ENCODE measurements around the gene SH3TC2.

GRCh38 chr5:149011084-149011483, 51.8 kb downstream of the SH3TC2 start:
- TF ChIP-seq, protein P1, sequence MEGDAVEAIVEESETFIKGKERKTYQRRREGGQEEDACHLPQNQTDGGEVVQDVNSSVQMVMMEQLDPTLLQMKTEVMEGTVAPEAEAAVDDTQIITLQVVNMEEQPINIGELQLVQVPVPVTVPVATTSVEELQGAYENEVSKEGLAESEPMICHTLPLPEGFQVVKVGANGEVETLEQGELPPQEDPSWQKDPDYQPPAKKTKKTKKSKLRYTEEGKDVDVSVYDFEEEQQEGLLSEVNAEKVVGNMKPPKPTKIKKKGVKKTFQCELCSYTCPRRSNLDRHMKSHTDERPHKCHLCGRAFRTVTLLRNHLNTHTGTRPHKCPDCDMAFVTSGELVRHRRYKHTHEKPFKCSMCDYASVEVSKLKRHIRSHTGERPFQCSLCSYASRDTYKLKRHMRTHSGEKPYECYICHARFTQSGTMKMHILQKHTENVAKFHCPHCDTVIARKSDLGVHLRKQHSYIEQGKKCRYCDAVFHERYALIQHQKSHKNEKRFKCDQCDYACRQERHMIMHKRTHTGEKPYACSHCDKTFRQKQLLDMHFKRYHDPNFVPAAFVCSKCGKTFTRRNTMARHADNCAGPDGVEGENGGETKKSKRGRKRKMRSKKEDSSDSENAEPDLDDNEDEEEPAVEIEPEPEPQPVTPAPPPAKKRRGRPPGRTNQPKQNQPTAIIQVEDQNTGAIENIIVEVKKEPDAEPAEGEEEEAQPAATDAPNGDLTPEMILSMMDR (IDR thresholded peaks at IDR 0.05) = no peak
- TF ChIP-seq POLR2A (IDR thresholded peaks at IDR 0.05) = no peak

All from esophagus squamous epithelium (tissue), 4 donors.